A549 (cell line): ENCODE measurements around the gene SLC15A5. TPM values are rescaled to one million over a fixed set of nuclear protein-coding genes. Genes with fewer than 3 reads are reported as not detected.

Source experiments
- ATAC-seq, 2 experiments: fragments of 200-7000 bp in 1 of 2; fragments of >200 bp in 1 of 2; cut with Nextera tagmentation in 1 of 2; cut with Tn5 transposase in 1 of 2; 3 replicates each; pipeline versions ENCODE4 v1.8.0 to v1.9.1; 2018 to 2020; ENCODE audit warnings: mild to moderate bottlenecking in 1 of 2, moderate library complexity in 1 of 2
- CTCF ChIA-PET: fragments of 300-600 bp; sonication (Branson Sonifier 250); formaldehyde crosslinking; extraction: SDS; loops from one replicate; lab custom pipeline; 2021; ENCODE audit warnings: antibody characterized with exemption, inconsistent platforms; lab: Yijun Ruan, JAX
- POLR2A ChIA-PET: fragments of 350-600 bp; formaldehyde crosslinking; extraction: SDS; loops from one replicate; lab custom pipeline; 2021; ENCODE audit warnings: antibody characterized with exemption, inconsistent platforms; lab: Yijun Ruan, JAX
- DNase-seq, 2 experiments: peaks; one replicate each; pipeline versions ENCODE4 v3.0.0 to v3.0.0-alpha.2; 2011 to 2016; ENCODE audit warnings: low read depth in 1 of 2, low spot score in 1 of 2
- FAIRE-seq: peaks from 2 replicates; lab custom pipeline; 2011; peaks lifted over from hg19 to GRCh38; lab: Jason Lieb, UNC
- H3K27ac ChIP-seq, 2 experiments: fragments of >200 bp; sonication (Bioruptor Twin); formaldehyde crosslinking; 3 replicates each; pipeline ENCODE4 v1.5.1; 2016 to 2017
- H3K4me1 ChIP-seq: fragments of >200 bp; sonication (Bioruptor Twin); formaldehyde crosslinking; 3 replicates; pipeline ENCODE4 v1.6.1; 2016
- H3K4me2 ChIP-seq: fragments of >200 bp; sonication (Bioruptor Twin); formaldehyde crosslinking; 3 replicates; pipeline ENCODE4 v1.6.1; 2016
- H3K4me3 ChIP-seq: fragments of >200 bp; sonication (Bioruptor Twin); formaldehyde crosslinking; 3 replicates; pipeline ENCODE4 v1.5.1; 2016
- H3K9me3 ChIP-seq: fragments of >200 bp; sonication (Bioruptor Twin); formaldehyde crosslinking; 3 replicates; pipeline ENCODE4 v1.6.1; 2016
- ATOH8 ChIP-seq: fragments of 250-450 bp; sonication (Bioruptor Pico); IDR thresholded peaks from 2 replicates; pipeline ENCODE4 v1.5.0; 2020; ENCODE audit warnings: low read depth, mild to moderate bottlenecking, moderate library complexity
- BCL3 ChIP-seq: fragments of >200 bp; sonication (Bioruptor Twin); formaldehyde crosslinking; IDR thresholded peaks from 3 replicates; pipeline ENCODE4 v1.6.1; 2016
- BHLHE40 ChIP-seq: IDR thresholded peaks from 2 replicates; pipeline ENCODE4 v1.6.1; 2012; ENCODE audit warnings: low read depth, low read length, inconsistent platforms
- CBX2 ChIP-seq: fragments of 200-600 bp; sonication (generic); IDR thresholded peaks from 2 replicates; pipeline ENCODE4 v1.6.1; 2016; ENCODE audit warnings: low read depth, mild to moderate bottlenecking, borderline replicate concordance
- CEBPB ChIP-seq, 2 experiments: fragments of >200 bp in 1 of 2; sonication (Bioruptor Twin) in 1 of 2; formaldehyde crosslinking in 1 of 2; IDR thresholded peaks; 2 replicates each; pipeline ENCODE4 v1.6.1; 2012 to 2016
- CHD2 ChIP-seq: fragments of 150-350 bp; IDR thresholded peaks from 2 replicates; pipeline ENCODE4 v1.6.1; 2014; ENCODE audit warnings: low read length; ENCODE audit not compliant: partially characterized antibody
- CHD4 ChIP-seq: fragments of 200-600 bp; sonication (generic); IDR thresholded peaks from 2 replicates; pipeline ENCODE4 v1.6.1; 2016; ENCODE audit warnings: antibody characterized with exemption, mild to moderate bottlenecking, borderline replicate concordance
- CTCF ChIP-seq: fragments of >200 bp; sonication (Bioruptor Twin); formaldehyde crosslinking; IDR thresholded peaks from 3 replicates; pipeline ENCODE4 v1.5.1; 2016
- E2F6 ChIP-seq: IDR thresholded peaks from 2 replicates; pipeline ENCODE4 v1.6.1; 2012; ENCODE audit warnings: low read depth, borderline replicate concordance
- EHF ChIP-seq: fragments of 250-450 bp; sonication (Bioruptor Pico); IDR thresholded peaks from 2 replicates; pipeline ENCODE4 v1.5.0; 2020; ENCODE audit warnings: mild to moderate bottlenecking
- ELK1 ChIP-seq: fragments of 150-350 bp; IDR thresholded peaks from 2 replicates; pipeline ENCODE4 v1.6.1; 2014; ENCODE audit warnings: low read depth, mild to moderate bottlenecking, low read length
- ESRRA ChIP-seq: fragments of 150-350 bp; IDR thresholded peaks from 2 replicates; pipeline ENCODE4 v1.6.1; 2014; ENCODE audit warnings: mild to moderate bottlenecking, low read length, borderline replicate concordance
- FOSL2 ChIP-seq, 2 experiments: fragments of 450-650 bp in 1 of 2; fragments of >200 bp in 1 of 2; sonication (Bioruptor Twin) in 1 of 2; formaldehyde crosslinking; IDR thresholded peaks; 2 replicates each; pipeline versions ENCODE4 v1.5.0 to v1.6.1; 2016 to 2020; ENCODE audit warnings: mild to moderate bottlenecking in 1 of 2, moderate library complexity in 1 of 2
- HDAC2 ChIP-seq: fragments of 200-600 bp; sonication (generic); IDR thresholded peaks from 2 replicates; pipeline ENCODE4 v1.6.1; 2016
- HOXB13 ChIP-seq: fragments of 250-450 bp; sonication (Bioruptor Pico); IDR thresholded peaks from 2 replicates; pipeline ENCODE4 v1.5.0; 2020; ENCODE audit warnings: low read depth, mild to moderate bottlenecking, moderate library complexity
- JUNB ChIP-seq: fragments of >200 bp; sonication (Bioruptor Twin); formaldehyde crosslinking; IDR thresholded peaks from 2 replicates; pipeline ENCODE4 v1.6.1; 2016
- MYC ChIP-seq: IDR thresholded peaks from 2 replicates; pipeline ENCODE4 v1.6.1; 2012; ENCODE audit warnings: mild to moderate bottlenecking, inconsistent platforms, low read length, improper control_type of control experiment, borderline replicate concordance
- NFE2L2 ChIP-seq: fragments of 150-350 bp; conservative IDR thresholded peaks from 2 replicates; pipeline ENCODE4 v1.6.1; 2014; ENCODE audit warnings: low read length
- NPAS2 ChIP-seq: fragments of 250-450 bp; sonication (Bioruptor Pico); IDR thresholded peaks from 2 replicates; pipeline ENCODE4 v1.8.0; 2022; ENCODE audit warnings: mild to moderate bottlenecking, moderate library complexity, borderline replicate concordance
- NR3C1 ChIP-seq: fragments of >200 bp; sonication (Bioruptor Twin); formaldehyde crosslinking; IDR thresholded peaks from 3 replicates; pipeline ENCODE4 v1.6.1; 2017
- PHF8 ChIP-seq: fragments of 200-600 bp; sonication (generic); IDR thresholded peaks from 2 replicates; pipeline ENCODE4 v1.6.1; 2016; ENCODE audit warnings: low read depth, mild to moderate bottlenecking, antibody characterized with exemption, moderate library complexity, borderline replicate concordance
- RARB ChIP-seq: fragments of 250-450 bp; sonication (Bioruptor Pico); IDR thresholded peaks from 2 replicates; pipeline ENCODE4 v1.8.0; 2021; ENCODE audit warnings: mild to moderate bottlenecking, moderate library complexity
- RCOR1 ChIP-seq: fragments of 150-350 bp; IDR thresholded peaks from 2 replicates; pipeline ENCODE4 v1.6.1; 2014; ENCODE audit warnings: antibody characterized with exemption, low read length, low read depth
- REST ChIP-seq: fragments of 200-600 bp; sonication (generic); IDR thresholded peaks from 2 replicates; pipeline ENCODE4 v1.6.1; 2016; ENCODE audit warnings: antibody characterized with exemption, mild to moderate bottlenecking, moderate library complexity
- RNF2 ChIP-seq: fragments of 200-600 bp; sonication (generic); IDR thresholded peaks from 2 replicates; pipeline ENCODE4 v1.6.1; 2016; ENCODE audit warnings: low read depth, mild to moderate bottlenecking, antibody characterized with exemption, moderate library complexity, borderline replicate concordance
- SMC3 ChIP-seq: fragments of >200 bp; sonication (Bioruptor Twin); formaldehyde crosslinking; IDR thresholded peaks from 3 replicates; pipeline ENCODE4 v1.6.1; 2018; ENCODE audit warnings: inconsistent platforms
- TP53 ChIP-seq: fragments of 250-450 bp; sonication (Bioruptor Pico); IDR thresholded peaks from 2 replicates; pipeline ENCODE4 v1.5.0; 2021; ENCODE audit warnings: mild to moderate bottlenecking, moderate library complexity
- ZC3H11A ChIP-seq: fragments of 450-650 bp; IDR thresholded peaks from 2 replicates; pipeline ENCODE4 v1.6.1; 2014; ENCODE audit warnings: antibody characterized with exemption, mild to moderate bottlenecking
- ZNF302 ChIP-seq: fragments of 250-450 bp; sonication (Bioruptor Pico); IDR thresholded peaks from 2 replicates; pipeline ENCODE4 v1.9.0; 2021; ENCODE audit warnings: inconsistent platforms, mild to moderate bottlenecking, moderate library complexity
- WGBS: methylation state at CpG from one replicate; pipeline ENCODE4 v1.1.6; 2017; ENCODE audit errors: missing lambda C conversion rate; 5-methylcytosine and 5-hydroxymethylcytosine counted together
- polyA plus RNA-seq, 4 experiments: library from polyadenylated mRNA; depleted of rRNA in 3 of 4; stranded (reverse); fragments of >200 nt; fragmentation: RNase III in 1 of 4; extraction: RNeasy Plus Mini Kit Qiagen cat#74134 plus additional on column Dnase treatment in 1 of 4; gene quantifications; 2 replicates in 3 of 4; 3 replicates in 1 of 4; pipeline ENCODE4 v1.2.3, GENCODE V29; 2011 to 2017

SLC15A5 gene
- polyA plus RNA-seq, 2 of the 4 experiments (the other 2 are of a cell fraction), result not detected

- FAIRE-seq, result no peak
These were observed 6.4 kb downstream of the SLC15A5 start for GRCh38 chr12:16271062-16271461.

GRCh38 chr12:16269946-16270345, 7.5 kb downstream of the SLC15A5 start:
- no peaks in the 10 kb centered on the region for H3K4me1 ChIP-seq
- ATAC-seq, result no peak
- no peak overlapping the region for H3K4me3 ChIP-seq
- ChIA-PET CTCF (no interaction called here), POLR2A (no interaction called here)
- no peak for FAIRE-seq
- H3K9me3 ChIP-seq, result no peaks in the 10 kb centered on the region
- no peak overlapping the region for H3K27ac ChIP-seq
- H3K4me2 ChIP-seq, result no peak overlapping the region
- WGBS, result 50% methylated on average over 2 of the region's 2 CpGs
- DNase-seq, result no peak
- TF ChIP-seq REST (no peak), EHF (CRISPR knock-in tag) (no peak), ZC3H11A (no peak), ZNF302 (CRISPR knock-in tag) (no peak), ESRRA (no peak), ELK1 (no peak), HDAC2 (no peak), CHD2 (no peak), CEBPB (IDR thresholded peaks at IDR 0.05) (no peak), RCOR1 (no peak), NPAS2 (CRISPR knock-in tag) (no peak), RARB (CRISPR knock-in tag) (no peak), HOXB13 (no peak), CTCF (no peak), RNF2 (no peak), NFE2L2 (no peak)

More at GRCh38 chr12:16271062-16271461, 6.4 kb downstream of the SLC15A5 start:
- CTCF ChIA-PET, result no interaction called here
- Histone ChIP-seq H3K9me3 (no peaks in the 10 kb centered on the region), H3K4me3 (no peak overlapping the region), H3K4me2 (no peak overlapping the region), H3K27ac (no peak overlapping the region), H3K4me1 (no peaks in the 10 kb centered on the region)
- POLR2A ChIA-PET, result no interaction called here
- DNase-seq (no peak), ATAC-seq (no peak)
- 8% methylated on average over 1 of the region's 1 CpG for WGBS
- TF ChIP-seq RCOR1, result no peak
- no peak for TF ChIP-seq FOSL2 (IDR thresholded peaks at IDR 0.05)
- no peak for TF ChIP-seq FOSL2 (CRISPR knock-in tag; IDR thresholded peaks at IDR 0.05)
- no peak for TF ChIP-seq BHLHE40
- TF ChIP-seq CHD2, result no peak
- no peak for TF ChIP-seq MYC
- no peak for TF ChIP-seq E2F6
- no peak for TF ChIP-seq CHD4
- TF ChIP-seq ATOH8 (CRISPR knock-in tag), result no peak
- no peak for TF ChIP-seq SMC3
- no peak for TF ChIP-seq RARB (CRISPR knock-in tag)
- no peak for TF ChIP-seq NR3C1
- no peak for TF ChIP-seq JUNB
- no peak for TF ChIP-seq TP53 (CRISPR knock-in tag)
- TF ChIP-seq PHF8, result no peak
- TF ChIP-seq ESRRA, result no peak
- TF ChIP-seq HDAC2, result no peak
- TF ChIP-seq CBX2, result no peak
- TF ChIP-seq BCL3, result no peak
